A549 (cell line): ENCODE measurements around the gene TRMT11.

Source experiments
- CEBPB ChIP-seq, 2 experiments: fragments of >200 bp in 1 of 2; sonication (Bioruptor Twin) in 1 of 2; formaldehyde crosslinking in 1 of 2; IDR thresholded peaks; 2 replicates each; pipeline ENCODE4 v1.6.1; 2012 to 2016
- CTCF ChIP-seq: fragments of >200 bp; sonication (Bioruptor Twin); formaldehyde crosslinking; IDR thresholded peaks from 3 replicates; pipeline ENCODE4 v1.5.1; 2016
- JUN ChIP-seq, 2 experiments: fragments of >200 bp; sonication (Bioruptor Twin); formaldehyde crosslinking; IDR thresholded peaks; 2 replicates in 1 of 2; 3 replicates in 1 of 2; pipeline ENCODE4 v1.6.1; 2016 to 2017
- PHF8 ChIP-seq: fragments of 200-600 bp; sonication (generic); IDR thresholded peaks from 2 replicates; pipeline ENCODE4 v1.6.1; 2016; ENCODE audit warnings: low read depth, mild to moderate bottlenecking, antibody characterized with exemption, moderate library complexity, borderline replicate concordance
- POLR2A ChIP-seq: IDR thresholded peaks from 2 replicates; pipeline ENCODE4 v1.6.1; 2012; ENCODE audit warnings: mild to moderate bottlenecking, low read length
- TF ChIP-seq, protein P1 (sequence below): IDR thresholded peaks from 2 replicates; pipeline ENCODE4 v1.6.1; 2012; ENCODE audit warnings: low read depth, borderline replicate concordance

GRCh38 chr6:126016591-126016990, 30.3 kb downstream of the TRMT11 start:
- TF ChIP-seq JUN (IDR thresholded peaks at IDR 0.05) (no peak), CTCF (no peak), PHF8 (no peak), POLR2A (no peak), CEBPB (IDR thresholded peaks at IDR 0.05) (no peak)
- TF ChIP-seq, protein P1, sequence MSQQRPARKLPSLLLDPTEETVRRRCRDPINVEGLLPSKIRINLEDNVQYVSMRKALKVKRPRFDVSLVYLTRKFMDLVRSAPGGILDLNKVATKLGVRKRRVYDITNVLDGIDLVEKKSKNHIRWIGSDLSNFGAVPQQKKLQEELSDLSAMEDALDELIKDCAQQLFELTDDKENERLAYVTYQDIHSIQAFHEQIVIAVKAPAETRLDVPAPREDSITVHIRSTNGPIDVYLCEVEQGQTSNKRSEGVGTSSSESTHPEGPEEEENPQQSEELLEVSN, result no peak
